Skeletal muscle tissue (tissue), 4 donors: ENCODE results near the gene CDH23. TPM values are rescaled to one million over a fixed set of nuclear protein-coding genes. Genes with fewer than 3 reads are reported as not detected.

Experiments
- H3K27ac ChIP-seq: one replicate; pipeline ENCODE4 v1.7.0; 2013; ENCODE audit warnings: mild to moderate bottlenecking, low read depth, low read length, inconsistent platforms
- H3K27me3 ChIP-seq, 3 donors: one replicate each; pipeline ENCODE4 v1.7.0; 2013; ENCODE audit warnings: low read length in 3 of 3; ENCODE audit not compliant: control insufficient read depth in 3 of 3, insufficient read depth in 3 of 3
- H3K36me3 ChIP-seq, 3 donors: one replicate each; pipeline ENCODE4 v1.7.0; 2013; ENCODE audit warnings: low read length in 3 of 3; ENCODE audit not compliant: control insufficient read depth in 3 of 3, insufficient read depth in 3 of 3
- H3K4me1 ChIP-seq, 3 donors: one replicate each; pipeline ENCODE4 v1.7.0; 2013; ENCODE audit warnings: low read length in 3 of 3, mild to moderate bottlenecking in 3 of 3; ENCODE audit not compliant: control insufficient read depth in 3 of 3, insufficient read depth in 3 of 3
- H3K4me3 ChIP-seq, 3 donors: one replicate each; pipeline ENCODE4 v1.7.0; 2013; ENCODE audit warnings: low read length in 3 of 3
- H3K9ac ChIP-seq, 3 donors: one replicate each; pipeline ENCODE4 v1.7.0; 2013; ENCODE audit warnings: low read length in 3 of 3, mild to moderate bottlenecking in 3 of 3, moderate library complexity in 2 of 3, low read depth in 1 of 3
- H3K9me3 ChIP-seq, 3 donors: one replicate each; pipeline ENCODE4 v1.7.0; 2013; ENCODE audit warnings: low read length in 3 of 3; ENCODE audit not compliant: control insufficient read depth in 3 of 3
- total RNA-seq: library from RNA; depleted of rRNA; stranded (reverse); fragments of >200 nt; gene quantifications from one replicate; pipeline ENCODE4 v1.2.3, GENCODE V29; 2014
- donor health status: Osteomylitis.

Gene CDH23
- total RNA-seq, 1 donor from 2014 or later: 3.7 TPM

GRCh38 chr10:71817831-71818655 lies 421.3 kb downstream of the CDH23 start:
- Histone ChIP-seq H3K27ac (no peak overlapping the region), H3K4me1 (peaks cover 13 to 34% (median 22%) of the 10 kb centered on the region in 3 donors), H3K4me3 (no peak overlapping the region), H3K9me3 (no peaks in the 10 kb centered on the region), H3K9ac (peak overlapping the region in 2 of 3 donors; percentile 57 to 60), H3K36me3 (peaks cover 66 to 77% (median 75%) of the 10 kb centered on the region in 3 donors), H3K27me3 (no peaks in the 10 kb centered on the region)

GRCh38 chr10:71818674-71819260 lies 422.0 kb downstream of the CDH23 start:
- Histone ChIP-seq H3K9me3 (no peaks in the 10 kb centered on the region), H3K27ac (no peak overlapping the region), H3K36me3 (peaks cover 73 to 84% (median 82%) of the 10 kb centered on the region in 3 donors), H3K27me3 (no peaks in the 10 kb centered on the region), H3K4me1 (peaks cover 13 to 32% (median 22%) of the 10 kb centered on the region in 3 donors), H3K9ac (peak overlapping the region in 1 of 3 donors; percentile 60), H3K4me3 (no peak overlapping the region)

- Histone ChIP-seq H3K4me1 (peaks cover 13 to 32% (median 22%) of the 10 kb centered on the region in 3 donors), H3K9ac (peak overlapping the region in 1 of 3 donors; percentile 20), H3K36me3 (peaks cover 80 to 91% (median 89%) of the 10 kb centered on the region in 3 donors)
Observed at GRCh38 chr10:71819441-71819861, 422.7 kb downstream of the CDH23 start.

GRCh38 chr10:71819985-71820384 lies 423.3 kb downstream of the CDH23 start:
- Histone ChIP-seq H3K9me3 (no peaks in the 10 kb centered on the region), H3K27ac (no peak overlapping the region), H3K4me3 (no peak overlapping the region), H3K27me3 (no peaks in the 10 kb centered on the region), H3K4me1 (peaks cover 13 to 32% (median 22%) of the 10 kb centered on the region in 3 donors), H3K36me3 (peaks cover 81 to 96% (median 93%) of the 10 kb centered on the region in 3 donors), H3K9ac (no peak overlapping the region)

More at GRCh38 chr10:71819441-71819861, 422.7 kb downstream of the CDH23 start:
- H3K9me3 ChIP-seq: no peaks in the 10 kb centered on the region
- H3K4me3 ChIP-seq: no peak overlapping the region
- no peaks in the 10 kb centered on the region for H3K27me3 ChIP-seq
- no peak overlapping the region for H3K27ac ChIP-seq

GRCh38 chr10:71820966-71821365 lies 424.2 kb downstream of the CDH23 start:
- no peaks in the 10 kb centered on the region for H3K9me3 ChIP-seq
- no peak overlapping the region for H3K9ac ChIP-seq
- no peak overlapping the region for H3K27ac ChIP-seq
- H3K27me3 ChIP-seq: no peaks in the 10 kb centered on the region
- H3K36me3 ChIP-seq: peaks cover 84 to 97% (median 97%) of the 10 kb centered on the region in 3 donors
- peaks cover 13 to 30% (median 22%) of the 10 kb centered on the region in 3 donors for H3K4me1 ChIP-seq
- H3K4me3 ChIP-seq: no peak overlapping the region

GRCh38 chr10:71821909-71822763 lies 425.4 kb downstream of the CDH23 start:
- Histone ChIP-seq H3K9ac (peak overlapping the region in 1 of 3 donors; percentile 25), H3K4me3 (no peak overlapping the region), H3K4me1 (peaks cover 10 to 21% (median 15%) of the 10 kb centered on the region in 3 donors), H3K27me3 (no peaks in the 10 kb centered on the region), H3K36me3 (peaks cover 80 to 95% (median 94%) of the 10 kb centered on the region in 3 donors), H3K9me3 (no peaks in the 10 kb centered on the region), H3K27ac (no peak overlapping the region)

- H3K9ac ChIP-seq: no peak overlapping the region
- H3K9me3 ChIP-seq: no peaks in the 10 kb centered on the region
- no peaks in the 10 kb centered on the region for H3K27me3 ChIP-seq
- no peak overlapping the region for H3K4me3 ChIP-seq
- H3K4me1 ChIP-seq: peaks cover 0 to 9% (median 4%) of the 10 kb centered on the region in 3 donors
- H3K36me3 ChIP-seq: peaks cover 76 to 90% (median 90%) of the 10 kb centered on the region in 3 donors
- no peak overlapping the region for H3K27ac ChIP-seq
Observed at GRCh38 chr10:71823356-71823755, 426.6 kb downstream of the CDH23 start.

- H3K4me3 ChIP-seq: no peak overlapping the region
- no peak overlapping the region for H3K9ac ChIP-seq
- H3K9me3 ChIP-seq: no peaks in the 10 kb centered on the region
- no peak overlapping the region for H3K27ac ChIP-seq
- H3K36me3 ChIP-seq: peaks cover 75 to 90% (median 89%) of the 10 kb centered on the region in 3 donors
- H3K27me3 ChIP-seq: no peaks in the 10 kb centered on the region
- no peaks in the 10 kb centered on the region for H3K4me1 ChIP-seq
Observed at GRCh38 chr10:71824333-71824732, 427.6 kb downstream of the CDH23 start.

GRCh38 chr10:71825217-71825616 lies 428.5 kb downstream of the CDH23 start:
- H3K4me1 ChIP-seq: no peaks in the 10 kb centered on the region
- no peak overlapping the region for H3K4me3 ChIP-seq
- H3K9me3 ChIP-seq: no peaks in the 10 kb centered on the region
- peaks cover 70 to 87% (median 87%) of the 10 kb centered on the region in 3 donors for H3K36me3 ChIP-seq
- no peak overlapping the region for H3K9ac ChIP-seq
- H3K27me3 ChIP-seq: no peaks in the 10 kb centered on the region
- H3K27ac ChIP-seq: no peak overlapping the region
